Measurements from ENCODE around the gene PSMB1. TPM values are rescaled to one million over a fixed set of nuclear protein-coding genes. Genes with fewer than 3 reads are reported as not detected.
A peak's percentile ranks its signal among the peaks of the same experiment; 100 is the strongest.

Gene PSMB1
- total RNA-seq, 1 donor from 2014 or later = 175 TPM

GRCh38 chr6:170584181-170584953, 31.3 kb upstream of the PSMB1 start, which contains the start of gene PDCD2:
Gene PDCD2 (minus strand): TSS chr6:170584637. CDS start chr6:170584581, 56 bp downstream.
- H3K4me1 Mint-ChIP-seq = peaks cover 22% of the 10 kb centered on the region

GRCh38 chr6:170583756-170584180, 30.7 kb upstream of the PSMB1 start:
- H3K4me1 Mint-ChIP-seq = peaks cover 22% of the 10 kb centered on the region
- H3K9me3 Mint-ChIP-seq = no peaks in the 10 kb centered on the region
- H3K4me3 Mint-ChIP-seq = peak overlapping the region; percentile 97
- TF ChIP-seq CTCF (conservative IDR thresholded peaks at IDR 0.05) = peak; percentile 42
- peaks cover 18% of the 10 kb centered on the region for H3K27me3 Mint-ChIP-seq (ENCODE audit: low read depth)
- peak overlapping the region; percentile 75 for H3K27ac Mint-ChIP-seq (ENCODE audit: unreplicated experiment)
- no peak for DNase-seq (ENCODE audit: low read depth, low spot score)
- H3K36me3 Mint-ChIP-seq (ENCODE audit: low read depth) = peaks cover 12% of the 10 kb centered on the region

More at GRCh38 chr6:170584181-170584953, 31.3 kb upstream of the PSMB1 start, which contains the start of gene PDCD2:
- H3K9me3 Mint-ChIP-seq = no peaks in the 10 kb centered on the region
- peak within 1 kb of the TSS; percentile 75 for H3K27ac Mint-ChIP-seq (ENCODE audit: unreplicated experiment)
- peaks cover 21% of the 10 kb centered on the region for H3K27me3 Mint-ChIP-seq (ENCODE audit: low read depth)
- peak; percentile 86 for DNase-seq (ENCODE audit: low read depth, low spot score)
- TF ChIP-seq CTCF (conservative IDR thresholded peaks at IDR 0.05) = no peak
- H3K4me3 Mint-ChIP-seq = peak within 1 kb of the TSS; percentile 98
- H3K36me3 Mint-ChIP-seq (ENCODE audit: low read depth) = peaks cover 12% of the 10 kb centered on the region

GRCh38 chr6:170578909-170579308, 25.8 kb upstream of the PSMB1 start:
- no peak for DNase-seq (ENCODE audit: low read depth, low spot score)
- no peak overlapping the region for H3K4me3 Mint-ChIP-seq

GRCh38 chr6:170575250-170575649, 22.1 kb upstream of the PSMB1 start:
- H3K9me3 Mint-ChIP-seq = no peaks in the 10 kb centered on the region
- peaks cover under 1% of the 10 kb centered on the region for H3K36me3 Mint-ChIP-seq (ENCODE audit: low read depth)
- DNase-seq (ENCODE audit: low read depth, low spot score) = no peak
- no peaks in the 10 kb centered on the region for H3K27me3 Mint-ChIP-seq (ENCODE audit: low read depth)
- H3K4me3 Mint-ChIP-seq = no peak overlapping the region
- no peaks in the 10 kb centered on the region for H3K4me1 Mint-ChIP-seq
- H3K27ac Mint-ChIP-seq (ENCODE audit: unreplicated experiment) = no peak overlapping the region
- TF ChIP-seq CTCF (conservative IDR thresholded peaks at IDR 0.05) = peak; percentile 53

More at GRCh38 chr6:170578909-170579308, 25.8 kb upstream of the PSMB1 start:
- H3K27me3 Mint-ChIP-seq (ENCODE audit: low read depth) = no peaks in the 10 kb centered on the region
- no peak for TF ChIP-seq CTCF (conservative IDR thresholded peaks at IDR 0.05)
- no peak overlapping the region for H3K27ac Mint-ChIP-seq (ENCODE audit: unreplicated experiment)
- peaks cover 12% of the 10 kb centered on the region for H3K36me3 Mint-ChIP-seq (ENCODE audit: low read depth)
- peaks cover 12% of the 10 kb centered on the region for H3K4me1 Mint-ChIP-seq
- H3K9me3 Mint-ChIP-seq = no peaks in the 10 kb centered on the region

- Mint-ChIP-seq H3K27me3 (ENCODE audit: low read depth) (no peaks in the 10 kb centered on the region), H3K36me3 (ENCODE audit: low read depth) (peaks cover 2% of the 10 kb centered on the region), H3K4me1 (no peaks in the 10 kb centered on the region), H3K27ac (ENCODE audit: unreplicated experiment) (no peak overlapping the region), H3K4me3 (no peak overlapping the region), H3K9me3 (no peaks in the 10 kb centered on the region)
- no peak for TF ChIP-seq CTCF (conservative IDR thresholded peaks at IDR 0.05)
- DNase-seq (ENCODE audit: low read depth, low spot score) = no peak
These were observed 19.8 kb upstream of the PSMB1 start for GRCh38 chr6:170572704-170573466.
